C4-2B (cell line): ENCODE data around the gene OR1L8.

Experiments
- CTCF ChIP-seq: fragments of 450-650 bp; conservative IDR thresholded peaks from 2 replicates; pipeline ENCODE4 v1.5.1; 2017; ENCODE audit warnings: mild to moderate bottlenecking
- ZFX ChIP-seq: fragments of 450-650 bp; IDR thresholded peaks from 2 replicates; pipeline ENCODE4 v1.6.1; 2017

GRCh38 chr9:122518226-122518625 is 65.0 kb downstream of the OR1L8 start:
- TF ChIP-seq CTCF (no peak), ZFX (no peak)
